ENCODE measurements around the gene ZNF143. TPM values are rescaled to one million over a fixed set of nuclear protein-coding genes. Genes with fewer than 3 reads are reported as not detected.

Gene ZNF143
- polyA plus RNA-seq, 1 donor from 2014 or later = 18.9 TPM

GRCh38 chr11:9528573-9529333 is 67.9 kb downstream of the ZNF143 start:
- Histone ChIP-seq H4K20me1 (ENCODE audit: insufficient read depth) (no peaks in the 10 kb centered on the region), H3K27ac (ENCODE audit: low read length) (no peak overlapping the region), H3K36me3 (ENCODE audit: insufficient read depth, low read length) (no peaks in the 10 kb centered on the region), H2AFZ (ENCODE audit: low read depth, low read length) (no peak overlapping the region), H3F3A (ENCODE audit: insufficient read depth, low read length, poor library complexity, severe bottlenecking) (no peaks in the 10 kb centered on the region), H3K4me3 (ENCODE audit: low read length) (no peak overlapping the region), H3K9me3 (ENCODE audit: low read length) (no peaks in the 10 kb centered on the region), H3K4me2 (ENCODE audit: low read length) (no peak overlapping the region), H3K79me2 (replicated peaks; ENCODE audit: insufficient read depth, low read length) (no peaks in the 10 kb centered on the region), H3K27me3 (ENCODE audit: insufficient read depth, low read depth, low read length) (no peaks in the 10 kb centered on the region), H3K9ac (ENCODE audit: low read length) (no peak overlapping the region), H3K9me2 (ENCODE audit: insufficient read depth, low read length) (no peaks in the 10 kb centered on the region)
- TF ChIP-seq EP300 (conservative IDR thresholded peaks at IDR 0.05; ENCODE audit: poor library complexity, severe bottlenecking) (no peak), REST (IDR thresholded peaks at IDR 0.05; ENCODE audit: borderline replicate concordance) (no peak), SMC3 (conservative IDR thresholded peaks at IDR 0.05; ENCODE audit: poor library complexity) (no peak), CTCF (IDR thresholded peaks at IDR 0.05; ENCODE audit: poor library complexity, severe bottlenecking) (no peak), EZH2 (IDR thresholded peaks at IDR 0.05; ENCODE audit: borderline replicate concordance, insufficient read depth, low read length, poor library complexity, severe bottlenecking) (no peak), POLR2AphosphoS5 (IDR thresholded peaks at IDR 0.05) (no peak), MXI1 (conservative IDR thresholded peaks at IDR 0.05; ENCODE audit: poor library complexity, severe bottlenecking) (no peak), TAF1 (IDR thresholded peaks at IDR 0.05; ENCODE audit: low read depth) (no peak)

DNA sequence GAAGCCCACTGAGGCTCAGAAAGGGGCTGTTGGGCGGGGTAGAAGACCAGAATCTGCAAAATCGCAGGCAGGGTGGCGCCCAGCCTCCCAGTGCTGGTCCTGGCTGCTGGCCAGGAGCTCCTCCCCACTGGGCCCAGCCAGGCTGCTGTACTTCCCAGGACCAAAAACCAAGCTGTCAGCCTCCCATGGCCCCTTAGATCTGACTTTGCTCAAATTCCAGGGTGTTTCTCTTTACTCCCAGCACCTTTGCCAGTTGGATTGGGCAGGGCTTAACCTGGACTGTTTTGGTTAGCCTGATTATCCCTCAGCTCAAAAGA is 68.5 kb downstream of the ZNF143 start:
- TF ChIP-seq TAF1 (IDR thresholded peaks at IDR 0.05; ENCODE audit: low read depth) (no peak), EP300 (conservative IDR thresholded peaks at IDR 0.05; ENCODE audit: poor library complexity, severe bottlenecking) (no peak), CTCF (IDR thresholded peaks at IDR 0.05; ENCODE audit: poor library complexity, severe bottlenecking) (no peak), RAD21 (conservative IDR thresholded peaks at IDR 0.05) (no peak), EZH2 (IDR thresholded peaks at IDR 0.05; ENCODE audit: borderline replicate concordance, insufficient read depth, low read length, poor library complexity, severe bottlenecking) (no peak), SMC3 (conservative IDR thresholded peaks at IDR 0.05; ENCODE audit: poor library complexity) (no peak), REST (IDR thresholded peaks at IDR 0.05; ENCODE audit: borderline replicate concordance) (no peak), MXI1 (conservative IDR thresholded peaks at IDR 0.05; ENCODE audit: poor library complexity, severe bottlenecking) (no peak)
- Histone ChIP-seq H2AFZ (ENCODE audit: low read depth, low read length) (no peak overlapping the region), H3K9ac (ENCODE audit: low read length) (no peak overlapping the region), H3K9me3 (ENCODE audit: low read length) (no peaks in the 10 kb centered on the region), H4K20me1 (ENCODE audit: insufficient read depth) (no peaks in the 10 kb centered on the region), H3K27me3 (ENCODE audit: insufficient read depth, low read depth, low read length) (no peaks in the 10 kb centered on the region), H3K4me3 (ENCODE audit: low read length) (no peak overlapping the region), H3K79me2 (replicated peaks; ENCODE audit: insufficient read depth, low read length) (no peaks in the 10 kb centered on the region), H3F3A (ENCODE audit: insufficient read depth, low read length, poor library complexity, severe bottlenecking) (no peaks in the 10 kb centered on the region), H3K36me3 (ENCODE audit: insufficient read depth, low read length) (no peaks in the 10 kb centered on the region), H3K9me2 (ENCODE audit: insufficient read depth, low read length) (no peaks in the 10 kb centered on the region), H3K27ac (ENCODE audit: low read length) (no peak overlapping the region), H3K4me2 (ENCODE audit: low read length) (no peak overlapping the region)

Measured in neural cell (in vitro differentiated cells).